HG03139 (cell line): ENCODE data around the gene HSPA1B.
"Not testable (repeated sequence)": the region's sequence is repeated elsewhere in the genome, so short reads cannot be mapped to it uniquely, and the experiment has no call there.

ENCODE experiments used
- ATAC-seq: cut with Tn5 transposase; IDR thresholded peaks from one replicate; pipeline ENCODE4 v1.9.1; 2021; ENCODE audit not compliant: unreplicated experiment

HSPA1B gene

GRCh38 chr6:31797588-31797987 lies 29.9 kb upstream of the HSPA1B start:
- no peak for ATAC-seq

GRCh38 chr6:31799781-31800180 lies 27.8 kb upstream of the HSPA1B start:
- ATAC-seq = no peak

GRCh38 chr6:31801031-31801927 lies 26.3 kb upstream of the HSPA1B start:
- ATAC-seq = not testable (repeated sequence)

GRCh38 chr6:31805939-31806469 lies 21.5 kb upstream of the HSPA1B start:
- no peak for ATAC-seq

- ATAC-seq = peak; percentile 93
Measured at GRCh38 chr6:31806470-31807272, 20.9 kb upstream of the HSPA1B start, which contains the start of gene LSM2. LSM2 (minus strand) TSS chr6:31806966; CDS start chr6:31806757, 209 bp downstream.

- ATAC-seq = not testable (repeated sequence)
Measured at GRCh38 chr6:31808599-31808998, 18.9 kb upstream of the HSPA1B start.

GRCh38 chr6:31811645-31812044 lies 15.9 kb upstream of the HSPA1B start:
- no peak for ATAC-seq

- ATAC-seq = no peak
Measured at GRCh38 chr6:31813465-31813849, 14.1 kb upstream of the HSPA1B start.

- ATAC-seq = no peak
Measured at GRCh38 chr6:31814677-31815024, 12.9 kb upstream of the HSPA1B start.

GRCh38 chr6:31815025-31815838 lies 12.3 kb upstream of the HSPA1B start, which contains the start of the genes HSPA1A and HSPA1L:
HSPA1A (plus strand) TSS chr6:31815543; CDS start chr6:31815757, 214 bp downstream.
HSPA1L (minus strand) TSS chr6:31815283; CDS start chr6:31811972, 3,311 bp downstream.
- ATAC-seq = no peak

- ATAC-seq = not testable (repeated sequence)
Measured at GRCh38 chr6:31817133-31817928, 10.2 kb upstream of the HSPA1B start.

- not testable (repeated sequence) for ATAC-seq
Measured at GRCh38 chr6:31817929-31818511, 9.5 kb upstream of the HSPA1B start.

GRCh38 chr6:31819871-31820299 lies 7.7 kb upstream of the HSPA1B start:
- no peak for ATAC-seq

- not testable (repeated sequence) for ATAC-seq
Measured at GRCh38 chr6:31820399-31820798, 7.1 kb upstream of the HSPA1B start.

GRCh38 chr6:31821301-31822035 lies 6.1 kb upstream of the HSPA1B start:
- ATAC-seq = no peak

- no peak for ATAC-seq
Measured at GRCh38 chr6:31822036-31822821, 5.3 kb upstream of the HSPA1B start.

- ATAC-seq = not testable (repeated sequence)
Measured at GRCh38 chr6:31823592-31824196, 3.8 kb upstream of the HSPA1B start.
